Right kidney (tissue), 1 donor: Measurements from ENCODE around the gene USP48.
A peak's percentile ranks its signal among the peaks of the same experiment; 100 is the strongest.
"Not testable (repeated sequence)": the region's sequence is repeated elsewhere in the genome, so short reads cannot be mapped to it uniquely, and the experiment has no call there.

Experiments used
- DNase-seq: peaks from one replicate; pipeline ENCODE4 v3.0.0-alpha.2; 2016

USP48 gene

DNA sequence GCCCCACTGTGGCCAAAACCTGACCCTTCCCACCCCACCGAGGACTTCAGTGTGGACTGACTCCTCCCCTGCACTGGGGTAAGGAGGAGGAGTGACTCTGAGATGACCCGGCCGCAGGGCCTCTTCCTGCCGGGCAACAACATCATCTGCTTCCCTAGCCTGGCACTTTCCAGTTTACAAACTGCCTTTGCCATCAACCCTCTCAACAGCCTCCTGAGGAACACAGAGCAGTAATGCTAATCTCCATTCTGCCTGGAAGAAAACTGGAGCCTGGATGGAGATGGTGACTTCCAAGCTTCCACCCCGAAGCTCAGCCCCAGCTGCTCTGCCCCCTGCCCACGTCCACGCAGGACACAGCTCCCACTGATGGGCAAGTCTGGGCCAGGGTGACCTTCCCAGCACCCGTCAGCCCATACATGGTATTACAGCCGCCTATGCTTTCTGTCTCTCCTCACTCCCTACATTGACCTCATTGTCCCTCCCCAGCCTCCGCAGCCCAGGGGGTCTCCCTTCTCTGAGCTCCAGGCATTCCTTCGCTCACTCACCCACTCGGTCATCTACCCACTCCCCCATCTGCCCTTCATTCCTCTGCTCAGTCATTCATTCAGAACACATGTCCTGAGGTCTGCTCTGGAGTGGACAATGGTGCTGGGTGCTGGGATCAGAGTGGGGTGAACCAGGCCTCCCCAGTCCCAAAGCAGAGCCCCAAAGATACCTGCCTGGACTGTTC, 148.0 kb downstream of the USP48 start:
- peak; percentile 45 for DNase-seq

DNA sequence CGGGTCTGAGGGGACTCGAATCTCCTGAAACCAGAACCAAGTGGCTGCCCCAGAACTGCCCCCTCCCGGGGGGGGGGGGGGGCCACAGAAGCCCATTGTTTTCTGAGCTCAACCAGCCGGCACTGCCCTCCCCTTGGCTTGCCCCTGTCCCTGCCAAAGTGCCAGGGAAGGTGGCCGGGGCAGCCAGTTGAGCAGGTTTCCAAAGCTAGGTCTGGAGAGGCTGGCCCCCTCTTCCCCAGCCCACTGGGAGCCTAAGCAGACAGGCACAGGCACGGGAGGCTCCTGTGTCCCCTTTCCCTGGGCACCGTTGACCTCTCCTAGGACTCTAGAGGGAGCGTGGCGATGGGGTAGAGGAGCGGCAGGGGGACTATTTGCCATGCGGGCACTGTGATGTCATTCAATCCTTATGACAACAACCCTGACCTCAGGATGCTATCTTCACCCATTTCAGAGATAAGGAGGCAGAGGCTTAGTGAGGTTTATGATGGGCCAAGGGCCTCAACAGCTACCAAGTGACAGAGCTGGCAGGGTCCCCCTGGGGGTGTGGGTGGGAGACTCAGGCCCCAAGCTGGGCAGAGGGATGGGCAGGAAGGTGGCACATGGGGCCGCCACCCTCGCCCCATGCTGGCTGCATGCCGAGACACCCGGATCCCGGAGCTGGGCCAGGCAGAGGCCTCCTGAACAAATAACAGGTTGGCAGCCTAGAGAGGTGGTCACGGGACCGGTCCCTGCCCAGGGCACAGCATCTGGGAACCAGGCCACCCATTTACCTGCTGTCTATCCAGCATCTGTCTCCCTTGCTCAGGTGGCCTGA, 148.8 kb downstream of the USP48 start:
- DNase-seq: no peak

DNA sequence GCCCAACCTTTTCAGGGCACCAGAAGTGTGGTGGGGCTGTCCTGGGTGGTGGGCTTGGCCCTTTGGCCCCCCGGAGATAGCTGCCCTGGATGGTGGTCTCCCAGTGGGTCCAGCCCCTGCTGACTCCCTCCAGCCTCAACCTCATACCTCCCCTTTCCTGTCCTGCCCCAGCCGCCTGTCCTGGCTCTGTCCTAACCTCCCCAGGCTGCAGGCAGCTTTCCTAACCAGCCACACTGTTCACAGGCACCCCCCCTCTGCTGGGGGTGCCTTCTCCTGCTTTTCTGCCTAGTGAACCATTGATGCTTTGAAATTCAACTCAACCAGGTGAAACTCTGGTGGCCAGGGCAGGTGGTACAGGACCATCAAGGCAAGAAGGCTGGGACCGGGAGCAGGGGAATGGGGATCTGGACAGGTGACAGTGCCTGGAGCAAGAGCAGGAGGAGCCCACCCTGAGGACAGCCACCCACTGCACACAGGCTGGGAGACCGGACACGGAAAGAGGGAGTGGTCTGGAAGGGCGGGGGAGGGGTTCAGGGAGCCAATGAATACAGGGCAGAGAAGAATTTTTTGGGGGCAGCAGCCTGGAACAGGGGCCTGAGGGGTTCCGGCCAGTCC, 149.7 kb downstream of the USP48 start:
- DNase-seq: no peak

DNA sequence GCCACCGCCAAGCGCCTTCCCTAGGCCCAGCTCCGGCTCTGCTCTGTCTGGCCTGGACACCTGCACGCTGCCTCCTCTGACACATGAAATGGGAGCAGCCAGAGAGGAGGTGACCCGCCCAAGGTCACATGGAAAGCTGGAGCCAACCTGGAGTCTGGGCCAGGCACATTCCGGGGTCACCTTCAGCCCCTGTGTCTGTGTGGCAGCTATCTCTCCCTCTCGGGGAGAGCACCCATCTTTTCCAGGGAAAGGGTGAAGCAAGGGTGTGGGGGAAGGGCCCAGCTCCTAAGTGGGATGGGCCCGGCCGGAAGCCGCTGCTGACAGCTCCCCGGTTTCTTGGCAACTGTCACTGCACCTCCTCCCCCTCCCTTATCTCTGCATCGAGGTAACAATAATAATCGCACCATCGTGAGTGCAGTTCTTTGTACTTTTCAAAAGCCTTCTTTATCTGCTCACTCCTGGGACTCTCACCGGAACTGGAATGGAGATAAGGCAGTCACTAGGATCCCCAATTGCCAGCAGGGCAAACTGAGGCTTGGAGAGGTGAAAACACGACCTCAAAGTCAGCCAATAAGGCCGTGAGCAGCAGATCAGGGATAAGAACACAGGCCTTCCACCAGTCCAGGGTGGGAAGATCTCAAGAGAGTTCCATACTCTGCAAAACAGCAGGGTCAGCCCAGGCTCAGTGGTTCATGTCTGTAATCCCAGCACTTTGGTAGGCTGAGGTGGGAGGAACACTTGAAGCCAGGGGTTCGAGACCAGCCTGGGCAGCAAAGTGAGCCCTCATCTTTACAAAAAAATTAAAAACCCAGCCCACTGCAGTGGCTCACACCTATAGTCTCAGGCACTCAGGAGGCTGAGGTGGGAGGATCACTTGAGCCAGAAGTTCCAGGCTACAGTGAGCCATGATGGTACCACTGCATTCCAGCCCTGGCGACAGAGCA, 150.7 kb downstream of the USP48 start:
- DNase-seq: no peak

DNA sequence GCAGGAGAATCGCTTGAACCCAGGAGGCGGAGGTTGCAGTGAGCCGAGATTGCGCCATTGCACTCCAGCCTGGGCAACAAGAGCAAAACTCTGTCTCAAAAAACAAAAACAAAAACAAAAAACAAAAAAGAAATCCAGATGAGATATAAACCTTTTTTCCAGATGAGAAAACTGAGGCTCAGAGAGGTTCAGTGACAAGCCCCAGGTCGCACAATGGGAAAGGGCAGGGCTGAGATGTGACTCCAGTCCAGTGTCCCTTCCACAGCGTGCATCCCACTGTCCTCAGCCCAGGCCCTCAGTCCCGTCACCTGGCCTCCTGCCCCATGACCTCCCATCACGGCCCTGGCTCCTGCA, 151.4 kb downstream of the USP48 start:
- not testable (repeated sequence) for DNase-seq

DNA sequence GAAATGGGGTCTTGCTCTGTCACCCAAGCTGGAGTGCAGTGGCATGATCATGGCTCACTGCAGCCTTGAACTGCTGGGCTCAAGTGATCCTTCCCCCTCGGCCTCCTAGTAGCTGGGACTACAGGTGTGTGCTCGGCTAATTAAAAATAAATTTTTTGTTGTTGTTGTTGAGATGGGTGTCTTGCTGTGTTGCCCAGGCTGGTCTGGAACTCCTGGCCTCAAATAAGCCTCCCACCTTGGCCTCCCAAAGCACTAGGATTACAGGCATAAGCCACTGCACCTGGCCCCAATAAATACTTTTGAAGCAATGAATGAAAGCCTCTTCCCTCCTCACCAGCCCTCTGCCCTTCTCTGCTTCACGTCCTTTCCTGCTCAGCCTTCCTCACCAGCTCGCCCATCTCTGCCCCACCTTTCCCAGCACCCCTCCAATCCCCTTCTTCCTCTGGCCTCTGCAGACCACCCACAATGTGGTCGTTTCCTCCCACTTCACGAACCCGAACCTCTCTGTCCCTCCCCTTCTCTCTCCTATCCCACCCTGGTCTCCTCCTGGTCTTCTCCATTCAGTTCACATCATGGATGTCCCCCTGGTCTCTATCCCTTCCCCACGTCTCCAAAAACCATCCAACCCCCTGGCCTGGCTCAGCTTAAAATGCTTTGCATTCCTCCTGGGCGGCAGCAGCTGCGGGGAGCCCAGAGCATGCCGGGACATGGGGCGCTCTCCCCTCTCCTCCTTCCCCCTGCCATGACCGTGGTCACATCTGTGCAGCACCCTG, 152.2 kb downstream of the USP48 start:
- no peak for DNase-seq

DNA sequence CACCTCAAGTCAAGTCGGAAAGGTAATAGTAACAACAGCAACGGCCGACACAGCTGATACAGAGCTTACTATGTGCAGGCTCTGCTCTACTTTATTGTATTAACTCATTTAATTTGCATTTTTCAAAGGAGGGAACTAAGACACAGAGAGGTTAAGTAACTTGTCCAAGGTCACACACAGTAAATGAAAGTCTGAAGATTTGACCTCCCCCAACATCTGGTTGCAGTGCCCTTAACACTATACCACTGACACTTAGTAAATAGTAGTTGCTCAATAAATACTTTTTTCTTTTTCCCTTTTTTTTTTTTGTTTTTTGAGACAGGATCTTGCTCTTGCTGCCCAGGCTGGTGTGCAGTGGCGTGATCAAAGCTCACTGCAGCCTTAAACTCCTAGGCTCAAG, 153.0 kb downstream of the USP48 start:
- no peak for DNase-seq

DNA sequence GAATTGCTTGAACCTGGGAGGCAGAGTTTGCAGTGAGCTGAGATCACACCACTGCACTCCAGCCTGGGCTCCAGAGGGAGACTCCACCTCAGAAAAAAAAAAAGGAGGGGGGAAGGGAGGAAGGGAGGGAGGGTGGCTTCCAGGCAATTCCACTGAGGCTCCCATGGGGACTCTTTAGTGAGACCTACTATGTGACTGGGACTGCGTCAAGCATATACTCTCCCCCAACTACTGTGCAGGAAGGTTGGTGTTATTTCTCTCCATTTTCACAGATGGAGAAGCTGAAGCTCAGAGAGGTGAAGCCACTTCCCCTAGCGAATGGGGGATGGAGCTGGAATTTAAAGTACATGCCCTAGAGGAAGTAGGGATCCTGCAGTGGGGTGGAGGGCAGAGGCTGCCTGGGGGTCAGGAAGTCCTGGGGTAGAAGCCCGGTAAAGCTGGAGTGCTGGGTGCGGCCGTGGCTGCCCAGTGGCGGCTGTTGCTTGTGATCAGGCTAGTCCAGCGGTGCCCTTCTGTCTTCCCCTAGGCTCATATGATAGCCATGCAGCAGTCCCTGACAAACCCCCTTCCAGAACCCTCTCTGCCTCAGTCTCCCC, 154.1 kb downstream of the USP48 start:
- DNase-seq: no peak
